Ishikawa (cell line): ENCODE data around the gene MTUS2.

Experiments used
- CEBPB ChIP-seq: IDR thresholded peaks from 2 replicates; pipeline ENCODE4 v1.6.1; 2012
- CREB1 ChIP-seq: IDR thresholded peaks from 2 replicates; pipeline ENCODE4 v1.6.1; 2012; ENCODE audit warnings: low read depth
- EGR1 ChIP-seq: IDR thresholded peaks from 2 replicates; pipeline ENCODE4 v1.6.1; 2012
- EP300 ChIP-seq: IDR thresholded peaks from 2 replicates; pipeline ENCODE4 v1.6.1; 2012; ENCODE audit warnings: borderline replicate concordance
- FOXM1 ChIP-seq: IDR thresholded peaks from 2 replicates; pipeline ENCODE4 v1.6.1; 2012; ENCODE audit warnings: low read depth, borderline replicate concordance
- MAX ChIP-seq: IDR thresholded peaks from 2 replicates; pipeline ENCODE4 v1.6.1; 2012
- NFIC ChIP-seq: IDR thresholded peaks from 2 replicates; pipeline ENCODE4 v1.6.1; 2012
- RAD21 ChIP-seq: IDR thresholded peaks from 2 replicates; pipeline ENCODE4 v1.6.1; 2012; ENCODE audit warnings: low read depth
- REST ChIP-seq: IDR thresholded peaks from 2 replicates; pipeline ENCODE4 v1.6.1; 2012; ENCODE audit warnings: low read depth, mild to moderate bottlenecking
- TAF1 ChIP-seq: IDR thresholded peaks from 2 replicates; pipeline ENCODE4 v1.6.1; 2012; ENCODE audit warnings: low read depth, mild to moderate bottlenecking
- TCF12 ChIP-seq: IDR thresholded peaks from 2 replicates; pipeline ENCODE4 v1.6.1; 2012; ENCODE audit warnings: low read depth
- TEAD4 ChIP-seq: IDR thresholded peaks from 2 replicates; pipeline ENCODE4 v1.6.1; 2012
- USF1 ChIP-seq: IDR thresholded peaks from 2 replicates; pipeline ENCODE4 v1.6.1; 2012
- YY1 ChIP-seq: IDR thresholded peaks from 2 replicates; pipeline ENCODE4 v1.6.1; 2012; ENCODE audit warnings: low read depth
- ZBTB7A ChIP-seq: IDR thresholded peaks from 2 replicates; pipeline ENCODE4 v1.6.1; 2012; ENCODE audit warnings: low read depth

MTUS2 gene

GRCh38 chr13:29537736-29538651 lies 717.9 kb downstream of the MTUS2 start:
- TF ChIP-seq YY1 (no peak), CREB1 (no peak), TCF12 (no peak), TEAD4 (no peak), NFIC (no peak), RAD21 (no peak)

- TF ChIP-seq TCF12 (no peak), USF1 (no peak), REST (no peak), TEAD4 (no peak), CREB1 (no peak), EP300 (no peak), ZBTB7A (no peak), FOXM1 (no peak), EGR1 (no peak), NFIC (no peak)
Measured at GRCh38 chr13:29538652-29539040, 718.5 kb downstream of the MTUS2 start.

- no peak for TF ChIP-seq ZBTB7A
- TF ChIP-seq EGR1: no peak
- no peak for TF ChIP-seq RAD21
- no peak for TF ChIP-seq CREB1
- TF ChIP-seq NFIC: no peak
- TF ChIP-seq FOXM1: no peak
- no peak for TF ChIP-seq CEBPB
- no peak for TF ChIP-seq TAF1
- TF ChIP-seq REST: no peak
- TF ChIP-seq TEAD4: no peak
- no peak for TF ChIP-seq EP300
- TF ChIP-seq USF1: no peak
- TF ChIP-seq MAX: no peak
- TF ChIP-seq YY1: no peak
- TF ChIP-seq TCF12: no peak
Measured at GRCh38 chr13:29539856-29540255, 719.7 kb downstream of the MTUS2 start.

GRCh38 chr13:29540334-29540733 lies 720.2 kb downstream of the MTUS2 start:
- TF ChIP-seq YY1 (no peak), MAX (no peak)

- TF ChIP-seq TEAD4 (no peak), EGR1 (no peak), EP300 (no peak), YY1 (no peak), CREB1 (no peak), ZBTB7A (no peak), FOXM1 (no peak), MAX (no peak)
Measured at GRCh38 chr13:29540799-29541198, 720.7 kb downstream of the MTUS2 start.

- TF ChIP-seq USF1 (no peak), TCF12 (no peak), CEBPB (no peak), EP300 (no peak), FOXM1 (no peak)
Measured at GRCh38 chr13:29541400-29541799, 721.3 kb downstream of the MTUS2 start.
